Raji (cell line): ENCODE data around the gene PACSIN1.

Source experiments
- POLR2A ChIP-seq: IDR thresholded peaks from 2 replicates; pipeline ENCODE4 v1.6.1; 2011; ENCODE audit warnings: low read depth, low read length, control low read depth; ENCODE audit not compliant: insufficient read depth

Gene PACSIN1

DNA sequence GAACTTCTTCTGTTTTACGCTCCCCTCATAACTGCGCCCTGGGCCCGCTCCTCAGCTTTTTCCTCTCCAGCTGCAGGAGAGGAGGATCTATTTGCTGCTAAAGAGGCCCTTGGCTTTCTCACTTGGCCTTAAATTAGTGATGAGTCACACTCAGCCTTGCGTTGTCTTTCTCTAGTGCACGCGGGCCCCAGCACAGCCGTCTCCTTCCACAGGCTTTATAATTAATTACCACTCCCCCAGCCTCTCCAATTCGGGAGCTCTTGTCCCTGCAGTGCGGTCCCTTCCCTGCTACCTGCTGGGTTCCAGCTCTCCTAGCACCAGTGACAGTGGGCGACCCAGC, 25.2 kb downstream of the PACSIN1 start:
- no peak for TF ChIP-seq POLR2A

GRCh38 chr6:34493344-34493743, 27.5 kb downstream of the PACSIN1 start:
- TF ChIP-seq POLR2A = no peak

- TF ChIP-seq POLR2A = no peak
Measured at GRCh38 chr6:34494973-34495372, 29.1 kb downstream of the PACSIN1 start.

GRCh38 chr6:34496103-34496685, 30.3 kb downstream of the PACSIN1 start:
- TF ChIP-seq POLR2A = no peak

DNA sequence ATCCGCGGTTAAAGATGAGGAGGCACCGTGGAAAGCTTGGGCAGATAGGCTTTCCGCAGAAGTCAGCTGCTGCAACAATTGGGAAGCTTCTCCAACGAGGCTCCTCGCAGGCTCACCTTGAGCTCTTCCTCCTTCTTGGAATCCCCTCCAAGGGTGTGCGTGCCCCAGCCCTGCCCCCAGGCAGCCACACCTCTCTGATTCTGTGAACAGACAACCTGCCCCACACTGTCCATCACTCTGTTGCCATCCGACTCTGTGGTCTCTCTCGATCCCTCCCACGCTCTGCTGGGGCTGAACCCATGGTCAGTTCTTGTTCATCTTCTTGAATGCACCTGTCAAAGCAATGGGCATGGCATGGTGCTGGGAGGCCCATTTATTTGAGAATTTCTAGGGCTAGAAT, 31.5 kb downstream of the PACSIN1 start:
- TF ChIP-seq POLR2A = no peak

DNA sequence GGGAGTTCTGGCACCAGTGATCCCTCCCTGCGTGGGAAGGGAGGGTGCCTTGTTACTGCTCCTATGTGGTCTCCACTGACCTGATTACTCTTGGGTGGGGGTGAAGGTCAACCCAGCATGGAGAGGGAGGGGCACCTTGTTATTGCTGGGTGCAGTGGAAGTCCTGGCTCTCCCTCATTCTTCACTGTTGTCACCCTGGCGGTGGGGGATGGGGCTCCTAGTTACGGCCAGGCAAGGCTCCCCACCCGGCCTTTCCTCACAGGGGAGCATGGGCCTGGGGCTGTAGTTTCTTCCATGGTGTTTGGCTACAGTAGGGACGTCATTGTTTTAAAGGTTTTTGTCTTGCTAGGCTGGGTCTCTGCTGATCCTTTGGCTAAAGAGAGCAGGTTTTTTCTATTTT, 40.8 kb downstream of the PACSIN1 start:
- no peak for TF ChIP-seq POLR2A

DNA sequence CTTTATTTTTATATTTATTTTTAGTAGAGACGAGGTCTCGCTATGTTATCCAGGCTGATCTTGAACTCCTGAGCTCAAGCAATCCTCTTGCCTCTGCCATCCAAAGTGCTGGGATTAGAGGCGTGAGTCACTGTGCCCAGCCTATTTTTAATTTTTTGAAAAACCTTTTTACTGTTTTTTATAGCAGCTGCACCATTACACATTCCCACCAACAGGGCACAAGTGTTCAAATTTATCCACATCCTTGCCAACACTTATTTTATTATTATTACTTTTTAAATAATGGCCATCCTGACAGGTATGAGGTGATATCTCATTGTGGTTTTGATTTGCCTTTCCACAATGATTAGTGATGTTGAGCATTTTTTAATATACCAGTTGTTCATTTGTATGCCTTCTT, 42.5 kb downstream of the PACSIN1 start:
- TF ChIP-seq POLR2A = no peak

- no peak for TF ChIP-seq POLR2A
Measured at GRCh38 chr6:34509782-34510181, 43.9 kb downstream of the PACSIN1 start.

- no peak for TF ChIP-seq POLR2A
Measured at GRCh38 chr6:34510299-34510698, 44.4 kb downstream of the PACSIN1 start.

- TF ChIP-seq POLR2A = no peak
Measured at GRCh38 chr6:34511214-34511914, 45.5 kb downstream of the PACSIN1 start.

DNA sequence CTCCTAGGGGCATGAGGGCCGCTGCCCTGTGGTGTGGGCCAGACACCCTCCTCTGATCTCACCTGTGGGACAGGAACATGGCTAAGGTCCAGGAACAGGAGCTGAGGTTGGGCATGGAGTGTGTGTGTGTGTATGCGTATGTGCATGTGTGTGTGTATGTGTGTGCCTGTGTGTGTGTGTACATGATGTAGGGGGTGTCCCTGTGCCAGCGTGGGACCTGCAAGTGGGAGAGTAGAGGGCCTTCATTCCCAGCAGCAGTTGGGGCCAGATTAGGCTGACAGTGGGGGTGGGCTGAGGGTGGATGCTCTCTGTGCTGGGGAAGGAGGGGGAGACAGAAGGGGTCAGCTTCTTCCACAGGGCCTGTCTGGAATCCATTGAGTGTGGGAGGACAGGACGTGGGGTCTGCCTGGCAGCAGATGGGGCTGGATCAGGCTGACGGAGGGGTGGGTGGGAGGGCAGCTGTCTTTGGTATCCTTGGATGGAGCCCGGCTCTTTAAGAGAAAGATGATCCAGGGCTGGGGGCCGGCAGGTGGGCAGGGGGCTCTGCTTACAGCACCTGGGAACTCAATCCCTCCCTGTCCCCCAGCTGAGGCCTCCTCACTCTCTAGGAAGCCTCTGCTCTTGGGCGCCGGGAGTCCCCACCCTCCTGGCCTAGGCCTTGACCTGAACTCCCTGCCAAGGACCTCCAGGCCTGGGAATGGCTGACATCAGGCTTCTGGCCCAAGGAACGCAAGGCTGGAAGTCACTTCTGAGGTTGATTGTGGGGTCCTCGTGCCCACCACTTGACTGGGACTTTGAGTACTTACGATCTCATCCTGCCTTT, 46.2 kb downstream of the PACSIN1 start:
- no peak for TF ChIP-seq POLR2A

- no peak for TF ChIP-seq POLR2A
Measured at GRCh38 chr6:34512738-34513115, 46.9 kb downstream of the PACSIN1 start.

GRCh38 chr6:34513646-34514045, 47.8 kb downstream of the PACSIN1 start:
- TF ChIP-seq POLR2A = no peak

GRCh38 chr6:34514112-34514511, 48.2 kb downstream of the PACSIN1 start:
- no peak for TF ChIP-seq POLR2A

DNA sequence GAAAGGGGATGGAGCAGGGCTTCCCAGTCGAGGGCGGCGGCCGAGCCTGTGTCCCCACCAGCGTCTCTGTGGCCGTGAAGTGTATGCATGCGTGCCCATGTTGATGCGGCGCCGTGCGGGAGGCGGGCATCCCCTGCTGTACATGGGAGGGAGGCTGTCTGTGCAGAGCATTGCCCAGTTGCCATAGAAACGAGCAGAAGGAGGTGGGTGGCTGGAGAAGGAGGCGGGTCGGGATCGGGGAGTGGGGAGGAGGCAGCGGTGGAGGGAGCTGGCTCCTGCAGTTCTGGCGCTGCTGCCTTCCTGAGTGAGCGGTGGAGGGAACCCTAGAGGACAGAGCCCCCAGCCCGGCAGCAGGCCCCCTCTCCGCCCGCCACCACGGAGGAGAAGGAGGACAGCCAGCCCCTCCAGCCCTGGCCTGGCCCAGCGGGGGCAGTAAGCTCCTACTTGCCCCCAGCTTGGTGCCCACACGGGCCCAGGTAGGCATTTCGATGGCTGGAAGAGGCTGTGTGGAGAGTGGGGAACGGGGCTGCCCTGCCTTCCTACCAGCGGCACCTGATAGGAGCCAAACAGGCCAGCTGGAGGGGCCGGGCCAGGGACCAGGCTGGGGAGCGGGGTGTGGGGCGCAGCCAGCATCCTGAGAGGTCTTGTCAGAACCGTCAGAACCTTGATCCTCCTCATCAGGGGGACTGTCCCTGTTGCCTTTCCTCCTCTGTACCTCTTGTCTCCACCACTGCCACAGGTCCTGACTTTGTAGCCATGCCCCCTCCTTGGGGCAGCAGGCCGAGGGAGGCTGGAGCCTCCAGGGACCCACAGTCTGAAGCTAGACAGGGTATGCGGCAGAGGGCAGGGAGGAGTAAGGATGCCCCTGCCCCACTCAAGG, 49.0 kb downstream of the PACSIN1 start:
- no peak for TF ChIP-seq POLR2A
